IMR-90 (cell line): ENCODE measurements around the gene METTL18. TPM values are rescaled to one million over a fixed set of nuclear protein-coding genes. Genes with fewer than 3 reads are reported as not detected.

Experiments used
- ATAC-seq: fragments of 200-7000 bp; cut with Tn5 transposase; 2 replicates; pipeline ENCODE4 v1.9.1; 2020; ENCODE audit warnings: low read depth, mild to moderate bottlenecking, moderate library complexity
- BruUV-seq: library from RNA; stranded (reverse); fragments of 400-500 nt; replicated peaks from 2 replicates; lab custom pipeline; 2021; lab: Mats Ljungman, UMichigan
- CTCF ChIA-PET: fragments of 300-600 bp; formaldehyde crosslinking; extraction: SDS; loops from one replicate; lab custom pipeline; 2021; ENCODE audit warnings: antibody characterized with exemption; lab: Yijun Ruan, JAX
- POLR2A ChIA-PET: fragments of 300-600 bp; sonication (Branson Sonifier 250); formaldehyde crosslinking; loops from one replicate; lab custom pipeline; 2022; ENCODE audit warnings: antibody characterized with exemption; ENCODE audit not compliant: unreplicated experiment; lab: Charles Lee
- DNase-seq: peaks from one replicate; pipeline ENCODE4 v3.0.0; 2013
- H2AFZ ChIP-seq: replicated peaks from 2 replicates; pipeline ENCODE3; 2013; ENCODE audit warnings: low read length, mild to moderate bottlenecking; ENCODE audit not compliant: poor library complexity
- H2AK5ac ChIP-seq: 2 replicates; pipeline ENCODE4 v1.6.1; 2013; ENCODE audit warnings: low read depth, low read length, inconsistent platforms
- H2AK9ac ChIP-seq: replicated peaks from 2 replicates; pipeline ENCODE3; 2013; ENCODE audit warnings: mild to moderate bottlenecking, low read depth, low read length, moderate library complexity; ENCODE audit not compliant: poor library complexity
- H2BK120ac ChIP-seq: 2 replicates; pipeline ENCODE4 v1.6.1; 2013; ENCODE audit warnings: low read depth, low read length, inconsistent platforms
- H2BK15ac ChIP-seq: 3 replicates; pipeline ENCODE4 v1.6.1; 2013; ENCODE audit warnings: low read depth, low read length, inconsistent platforms
- H2BK20ac ChIP-seq: 2 replicates; pipeline ENCODE4 v1.6.1; 2013; ENCODE audit warnings: low read depth, mild to moderate bottlenecking, inconsistent platforms, low read length, moderate library complexity
- H2BK5ac ChIP-seq: 2 replicates; pipeline ENCODE4 v1.6.1; 2013; ENCODE audit warnings: mild to moderate bottlenecking, low read depth, low read length, inconsistent platforms; ENCODE audit not compliant: poor library complexity, severe bottlenecking
- H3K14ac ChIP-seq: replicated peaks from 2 replicates; pipeline ENCODE4 v1.6.1; 2013; ENCODE audit warnings: low read depth, low read length, inconsistent platforms
- H3K18ac ChIP-seq: 2 replicates; pipeline ENCODE4 v1.6.1; 2013; ENCODE audit warnings: low read depth, low read length, control low read depth
- H3K23ac ChIP-seq: 2 replicates; pipeline ENCODE4 v1.6.1; 2013; ENCODE audit warnings: low read depth, low read length, inconsistent platforms
- H3K27ac ChIP-seq: 2 replicates; pipeline ENCODE4 v1.5.1; 2013; ENCODE audit warnings: mild to moderate bottlenecking, control low read depth, low read length; ENCODE audit not compliant: insufficient read depth
- H3K27me3 ChIP-seq: 2 replicates; pipeline ENCODE4 v1.6.1; 2013; ENCODE audit warnings: low read length; ENCODE audit not compliant: control insufficient read depth, insufficient read depth
- H3K36me3 ChIP-seq: 2 replicates; pipeline ENCODE4 v1.6.1; 2013; ENCODE audit warnings: low read length, mixed read lengths; ENCODE audit not compliant: control insufficient read depth, insufficient read depth
- H3K4ac ChIP-seq: 2 replicates; pipeline ENCODE4 v1.6.1; 2013; ENCODE audit warnings: low read depth, low read length, inconsistent platforms
- H3K4me1 ChIP-seq: 2 replicates; pipeline ENCODE4 v1.6.1; 2013; ENCODE audit warnings: low read length, mixed read lengths; ENCODE audit not compliant: control insufficient read depth, insufficient read depth
- H3K4me2 ChIP-seq: 2 replicates; pipeline ENCODE4 v1.6.1; 2013; ENCODE audit warnings: low read depth, mild to moderate bottlenecking, control low read depth, low read length, moderate library complexity
- H3K4me3 ChIP-seq: 2 replicates; pipeline ENCODE4 v1.5.1; 2013; ENCODE audit warnings: low read depth, mild to moderate bottlenecking, control low read depth, low read length, moderate library complexity; ENCODE audit not compliant: insufficient read depth
- H3K56ac ChIP-seq: 2 replicates; pipeline ENCODE4 v1.6.1; 2013; ENCODE audit warnings: low read length, inconsistent platforms; ENCODE audit not compliant: insufficient read depth; ENCODE audit errors: extremely low read depth
- H3K79me1 ChIP-seq, 2 experiments: 2 replicates each; pipeline ENCODE4 v1.6.1; 2013; ENCODE audit warnings: low read length in 2 of 2, inconsistent platforms in 1 of 2, low read depth in 1 of 2
- H3K9ac ChIP-seq: 2 replicates; pipeline ENCODE4 v1.6.1; 2013; ENCODE audit warnings: low read depth, low read length, control low read depth
- H3K9me1 ChIP-seq: 2 replicates; pipeline ENCODE4 v1.6.1; 2013; ENCODE audit warnings: low read length, inconsistent platforms; ENCODE audit not compliant: insufficient read depth
- H3K9me3 ChIP-seq: 2 replicates; pipeline ENCODE4 v1.6.1; 2013; ENCODE audit warnings: low read length; ENCODE audit not compliant: control insufficient read depth, insufficient read depth
- H4K20me1 ChIP-seq: 2 replicates; pipeline ENCODE4 v1.6.1; 2013; ENCODE audit warnings: low read length, inconsistent platforms; ENCODE audit not compliant: insufficient read depth
- H4K5ac ChIP-seq: 2 replicates; pipeline ENCODE4 v1.6.1; 2013; ENCODE audit warnings: mild to moderate bottlenecking, low read depth, low read length, control low read depth
- H4K8ac ChIP-seq, 2 experiments: 2 replicates each; pipeline ENCODE4 v1.6.1; 2013; ENCODE audit warnings: low read depth in 2 of 2, low read length in 2 of 2, control low read depth in 1 of 2, inconsistent platforms in 1 of 2
- H4K91ac ChIP-seq: 2 replicates; pipeline ENCODE4 v1.6.1; 2013; ENCODE audit warnings: low read depth, low read length, inconsistent platforms; ENCODE audit not compliant: insufficient read depth
- CEBPB ChIP-seq: IDR thresholded peaks from 2 replicates; pipeline ENCODE4 v1.6.1; 2012; ENCODE audit warnings: low read depth, low read length, improper control_type of control experiment
- MAFK ChIP-seq: IDR thresholded peaks from 2 replicates; pipeline ENCODE4 v1.6.1; 2012; ENCODE audit warnings: low read depth, low read length, improper control_type of control experiment
- MAZ ChIP-seq: IDR thresholded peaks from 2 replicates; pipeline ENCODE4 v1.6.1; 2012; ENCODE audit warnings: low read depth, mild to moderate bottlenecking, low read length, improper control_type of control experiment, moderate library complexity, borderline replicate concordance
- MXI1 ChIP-seq: IDR thresholded peaks from 2 replicates; pipeline ENCODE4 v1.6.1; 2012; ENCODE audit warnings: low read depth, mild to moderate bottlenecking, low read length, moderate library complexity, borderline replicate concordance
- NFE2L2 ChIP-seq: fragments of 150-350 bp; IDR thresholded peaks from 2 replicates; pipeline ENCODE4 v1.6.1; 2016; ENCODE audit warnings: low read depth, mild to moderate bottlenecking, low read length
- RAD21 ChIP-seq: IDR thresholded peaks from 2 replicates; pipeline ENCODE4 v1.6.1; 2012; ENCODE audit warnings: low read length, improper control_type of control experiment
- RCOR1 ChIP-seq: IDR thresholded peaks from 2 replicates; pipeline ENCODE4 v1.6.1; 2012; ENCODE audit warnings: mild to moderate bottlenecking, low read length, improper control_type of control experiment; ENCODE audit not compliant: insufficient replicate concordance
- SMC3 ChIP-seq: fragments of 150-350 bp; IDR thresholded peaks from 2 replicates; pipeline ENCODE4 v1.6.1; 2016; ENCODE audit warnings: low read depth, mild to moderate bottlenecking, antibody characterized with exemption, low read length, moderate library complexity
- USF2 ChIP-seq: fragments of 150-350 bp; IDR thresholded peaks from 2 replicates; pipeline ENCODE4 v1.6.1; 2017; ENCODE audit warnings: mild to moderate bottlenecking, antibody characterized with exemption, low read length, low read depth
- dilution Hi-C: fragments of 300-500 bp; cut with HindIII; formaldehyde crosslinking; loops from one replicate; pipeline ENCODE4 v1.14.3; 2018; ENCODE audit warnings: low sequenced_read_pairs; ENCODE audit not compliant: unreplicated experiment
- in situ Hi-C: fragments of 300-500 bp; cut with MboI; formaldehyde crosslinking; loops from 3 replicates; pipeline ENCODE4 v1.14.3; 2019; ENCODE audit warnings: low sequenced_read_pairs, inconsistent platforms, mixed read lengths
- intact Hi-C: fragments of 100-400 bp; cut with micrococcal nuclease; formaldehyde crosslinking; loops from 2 replicates; pipeline ENCODE4 v1.10.0; 2022
- polyA plus RNA-seq, 3 experiments: library from polyadenylated mRNA; depleted of rRNA; stranded (reverse); fragments of >200 nt; gene quantifications; 2 replicates each; pipeline ENCODE4 v1.2.3, GENCODE V29; 2012; ENCODE audit warnings: low replicate concordance in 1 of 3
- total RNA-seq: library from RNA; depleted of rRNA; stranded (reverse); fragments of >200 nt; gene quantifications from 2 replicates; pipeline ENCODE4 v1.2.3, GENCODE V29; 2012

METTL18 gene
- total and polyA plus RNA-seq, 2 of the 4 experiments (the other 2 are of a cell fraction) = 2.9 to 3.4 TPM

GRCh38 chr1:169802888-169803287 lies 8.2 kb upstream of the METTL18 start:
- ChIA-PET CTCF (interaction anchor here (0.6 kb wide), 1 partner anchor 300 kb away, joined by 3 read pairs; no protein-coding TSS in a partner anchor), POLR2A (no interaction called here)
- H2AK9ac ChIP-seq = no peak overlapping the region
- TF ChIP-seq MXI1 (no peak), CEBPB (no peak), NFE2L2 (no peak), MAZ (no peak), MAFK (no peak), RCOR1 (no peak), RAD21 (no peak), SMC3 (no peak), USF2 (no peak)
- no peak overlapping the region for H3K4me2 ChIP-seq
- H3K27ac ChIP-seq = no peak overlapping the region
- dilution Hi-C loops = no loop called here
- ATAC-seq (no peak), DNase-seq (no peak)
- no peak overlapping the region for H3K4ac ChIP-seq
- intact Hi-C loops = loop anchor here (10.0 kb wide), 1 partner anchor 318 kb away; the partner anchor contains the start of gene SLC19A2
- no peak overlapping the region for H2BK5ac ChIP-seq
- in situ Hi-C loops = no loop called here
- no peak overlapping the region for H3K14ac ChIP-seq
- no peak overlapping the region for H2BK15ac ChIP-seq
- H3K18ac ChIP-seq = no peak overlapping the region
- no peak overlapping the region for H2BK120ac ChIP-seq
- peaks cover 3% of the 10 kb centered on the region for H3K36me3 ChIP-seq
- peaks cover 3 to 9% of the 10 kb centered on the region in 2 experiments; a peak in 1 of 4 replicates for H3K79me1 ChIP-seq
- H4K91ac ChIP-seq = no peak overlapping the region
- H3K27me3 ChIP-seq = no peaks in the 10 kb centered on the region
- H4K20me1 ChIP-seq = no peaks in the 10 kb centered on the region
- H3K9me1 ChIP-seq = peaks cover 2% of the 10 kb centered on the region; the same call in 1 of the 2 replicates
- no peaks in the 10 kb centered on the region for H3K9me3 ChIP-seq
- H2AFZ ChIP-seq = no peak overlapping the region
- no peak overlapping the region for H3K4me3 ChIP-seq
- no peak overlapping the region for H2BK20ac ChIP-seq
- no peaks in the 10 kb centered on the region for H3K4me1 ChIP-seq
- H3K9ac ChIP-seq = no peak overlapping the region
- no peak overlapping the region for H3K23ac ChIP-seq
- BruUV-seq = no TSS peak
- H3K56ac ChIP-seq = no peak overlapping the region
- no peak overlapping the region for H4K5ac ChIP-seq
- no peak overlapping the region for H4K8ac ChIP-seq
- no peak overlapping the region for H2AK5ac ChIP-seq
